ENCODE measurements around the gene IFIT3. TPM values are rescaled to one million over a fixed set of nuclear protein-coding genes. Genes with fewer than 3 reads are reported as not detected.
"Not testable (repeated sequence)": the region's sequence is repeated elsewhere in the genome, so short reads cannot be mapped to it uniquely, and the experiment has no call there.

IFIT3 gene
- total RNA-seq, 2 donors from 2014 or later, result 5.4 to 10.3 TPM

GRCh38 chr10:89346405-89347254 lies 18.8 kb downstream of the IFIT3 start:
- H3K4me1 Mint-ChIP-seq, result peaks cover 14% of the 10 kb centered on the region
- H3K36me3 Mint-ChIP-seq (ENCODE audit: low read depth), result no peaks in the 10 kb centered on the region
- no peak for DNase-seq
- no peak for ATAC-seq
- no peaks in the 10 kb centered on the region for H3K27me3 Mint-ChIP-seq
- H3K4me3 Mint-ChIP-seq, result no peak overlapping the region
- H3K9me3 ChIP-seq (ENCODE audit: control insufficient read depth, low read length, poor library complexity, severe bottlenecking), result no peaks in the 10 kb centered on the region
- no peak overlapping the region for H3K27ac Mint-ChIP-seq

DNA sequence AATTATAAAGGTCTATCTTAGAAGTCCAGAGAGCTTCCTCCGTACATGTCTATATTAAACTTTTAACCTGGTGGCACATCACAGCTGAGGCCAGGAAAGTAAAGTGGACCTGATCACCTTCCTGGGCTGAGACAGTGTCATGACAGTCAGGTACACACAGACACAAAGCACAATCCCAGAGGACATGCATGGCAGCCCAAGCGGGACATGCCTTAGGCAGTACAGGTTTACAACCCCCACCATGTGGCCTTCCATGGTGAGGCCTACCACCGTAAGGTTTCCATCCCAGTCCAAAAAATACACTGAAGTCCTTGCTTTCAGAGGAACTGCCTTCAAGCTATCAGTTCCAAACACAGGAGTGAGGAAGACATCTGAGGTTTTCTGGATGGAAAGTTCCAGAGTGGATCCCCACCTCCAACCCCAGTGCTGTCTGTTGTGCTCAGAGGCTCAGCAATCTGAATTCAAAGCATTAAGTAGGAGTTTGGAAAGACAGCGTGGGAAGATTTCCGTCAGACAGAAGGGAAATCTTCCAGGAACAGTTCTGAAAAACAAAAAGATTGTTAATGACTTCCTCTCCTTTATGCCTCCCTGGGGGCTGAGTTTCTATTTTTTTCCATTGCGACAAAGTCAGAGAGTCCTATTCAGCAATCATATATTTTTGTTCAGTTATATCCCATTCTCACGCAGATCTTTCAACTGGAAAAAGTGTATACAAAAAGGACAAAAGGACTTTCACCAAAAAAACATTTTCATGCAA lies 20.1 kb downstream of the IFIT3 start:
- Mint-ChIP-seq H3K27ac (no peak overlapping the region), H3K36me3 (ENCODE audit: low read depth) (no peaks in the 10 kb centered on the region), H3K27me3 (peaks cover 5% of the 10 kb centered on the region), H3K4me1 (peaks cover 17% of the 10 kb centered on the region), H3K4me3 (no peak overlapping the region)
- no peak for ATAC-seq
- DNase-seq, result no peak
- H3K9me3 ChIP-seq (ENCODE audit: control insufficient read depth, low read length, poor library complexity, severe bottlenecking), result no peaks in the 10 kb centered on the region

GRCh38 chr10:89348481-89348880 lies 20.7 kb downstream of the IFIT3 start:
- DNase-seq, result no peak
- Mint-ChIP-seq H3K4me1 (peaks cover 17% of the 10 kb centered on the region), H3K4me3 (no peak overlapping the region), H3K27ac (no peak overlapping the region), H3K36me3 (ENCODE audit: low read depth) (no peaks in the 10 kb centered on the region), H3K27me3 (peaks cover 5% of the 10 kb centered on the region)
- H3K9me3 ChIP-seq (ENCODE audit: control insufficient read depth, low read length, poor library complexity, severe bottlenecking), result no peaks in the 10 kb centered on the region
- ATAC-seq, result no peak

- H3K27me3 Mint-ChIP-seq, result peaks cover 5% of the 10 kb centered on the region
- H3K36me3 Mint-ChIP-seq (ENCODE audit: low read depth), result peaks cover 2% of the 10 kb centered on the region
- H3K4me1 Mint-ChIP-seq, result peaks cover 17% of the 10 kb centered on the region
- no peak overlapping the region for H3K4me3 Mint-ChIP-seq
- no peaks in the 10 kb centered on the region for H3K9me3 ChIP-seq (ENCODE audit: control insufficient read depth, low read length, poor library complexity, severe bottlenecking)
- no peak overlapping the region for H3K27ac Mint-ChIP-seq
- ATAC-seq, result no peak
- DNase-seq, result no peak
Measured at GRCh38 chr10:89348975-89349374, 21.2 kb downstream of the IFIT3 start.

DNA sequence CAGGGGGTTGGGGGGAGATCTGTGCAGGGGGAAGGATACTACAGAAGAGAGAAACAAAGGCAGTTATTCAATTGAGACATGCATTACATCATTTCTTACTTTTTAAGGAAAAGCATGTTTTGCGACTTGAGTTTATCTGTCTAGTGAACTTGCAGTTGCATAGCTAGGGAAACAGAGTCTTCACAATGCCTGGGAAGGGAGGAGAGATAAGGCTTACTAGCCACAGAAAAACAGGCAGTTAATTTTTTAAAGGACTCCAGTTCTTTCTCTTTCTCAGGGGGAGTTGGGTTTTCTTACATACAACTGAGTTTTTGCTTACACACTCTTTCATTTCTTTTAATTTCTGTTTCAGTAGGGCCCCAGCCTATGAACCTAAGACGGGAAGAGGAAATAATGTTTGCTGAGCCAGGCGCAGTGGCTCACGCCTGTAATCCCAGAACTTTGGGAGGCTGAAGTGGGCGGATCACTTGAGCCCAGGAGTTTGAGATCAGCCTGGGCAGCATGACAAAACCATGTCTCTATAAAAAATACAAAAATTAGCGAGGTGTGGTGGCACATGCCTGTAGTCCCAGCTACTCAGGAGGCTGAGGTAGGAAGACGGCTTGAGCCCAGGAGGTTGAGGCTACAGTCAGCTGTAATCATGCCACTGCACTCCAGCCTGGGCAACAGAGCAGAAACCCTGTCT lies 23.0 kb downstream of the IFIT3 start:
- not testable (repeated sequence) for ATAC-seq; DNase-seq; H3K4me3 Mint-ChIP-seq; H3K9me3 ChIP-seq (ENCODE audit: control insufficient read depth, low read length, poor library complexity, severe bottlenecking); H3K36me3 Mint-ChIP-seq (ENCODE audit: low read depth); H3K27me3 Mint-ChIP-seq
- peak overlapping the region; percentile 67 for H3K27ac Mint-ChIP-seq
- peaks cover 17% of the 10 kb centered on the region for H3K4me1 Mint-ChIP-seq

GRCh38 chr10:89351412-89351779 lies 23.6 kb downstream of the IFIT3 start:
- H3K27me3 Mint-ChIP-seq, result peaks cover 9% of the 10 kb centered on the region
- H3K9me3 ChIP-seq (ENCODE audit: control insufficient read depth, low read length, poor library complexity, severe bottlenecking), result no peaks in the 10 kb centered on the region
- DNase-seq, result no peak
- peaks cover 17% of the 10 kb centered on the region for H3K4me1 Mint-ChIP-seq
- peak; percentile 41 for ATAC-seq
- peaks cover 5% of the 10 kb centered on the region for H3K36me3 Mint-ChIP-seq (ENCODE audit: low read depth)
- no peak overlapping the region for H3K4me3 Mint-ChIP-seq
- H3K27ac Mint-ChIP-seq, result peak overlapping the region; percentile 67

GRCh38 chr10:89351780-89352597 lies 24.2 kb downstream of the IFIT3 start:
- Mint-ChIP-seq H3K4me1 (peaks cover 17% of the 10 kb centered on the region), H3K4me3 (no peak overlapping the region), H3K36me3 (ENCODE audit: low read depth) (peaks cover 5% of the 10 kb centered on the region), H3K27ac (no peak overlapping the region), H3K27me3 (peaks cover 9% of the 10 kb centered on the region)
- DNase-seq (no peak), ATAC-seq (no peak)
- H3K9me3 ChIP-seq (ENCODE audit: control insufficient read depth, low read length, poor library complexity, severe bottlenecking), result no peaks in the 10 kb centered on the region

GRCh38 chr10:89352802-89353201 lies 25.0 kb downstream of the IFIT3 start:
- Mint-ChIP-seq H3K4me3 (no peak overlapping the region), H3K36me3 (ENCODE audit: low read depth) (peaks cover 5% of the 10 kb centered on the region), H3K27me3 (peaks cover 9% of the 10 kb centered on the region), H3K4me1 (peaks cover 19% of the 10 kb centered on the region), H3K27ac (no peak overlapping the region)
- DNase-seq (no peak), ATAC-seq (no peak)
- H3K9me3 ChIP-seq (ENCODE audit: control insufficient read depth, low read length, poor library complexity, severe bottlenecking), result no peaks in the 10 kb centered on the region

- ATAC-seq (no peak), DNase-seq (no peak)
- H3K36me3 Mint-ChIP-seq (ENCODE audit: low read depth), result peaks cover 7% of the 10 kb centered on the region
- H3K27me3 Mint-ChIP-seq, result peaks cover 15% of the 10 kb centered on the region
- H3K27ac Mint-ChIP-seq, result no peak overlapping the region
- H3K4me1 Mint-ChIP-seq, result peaks cover 12% of the 10 kb centered on the region
- H3K4me3 Mint-ChIP-seq, result no peak overlapping the region
- no peaks in the 10 kb centered on the region for H3K9me3 ChIP-seq (ENCODE audit: control insufficient read depth, low read length, poor library complexity, severe bottlenecking)
Measured at GRCh38 chr10:89355394-89355931, 27.7 kb downstream of the IFIT3 start.

DNA sequence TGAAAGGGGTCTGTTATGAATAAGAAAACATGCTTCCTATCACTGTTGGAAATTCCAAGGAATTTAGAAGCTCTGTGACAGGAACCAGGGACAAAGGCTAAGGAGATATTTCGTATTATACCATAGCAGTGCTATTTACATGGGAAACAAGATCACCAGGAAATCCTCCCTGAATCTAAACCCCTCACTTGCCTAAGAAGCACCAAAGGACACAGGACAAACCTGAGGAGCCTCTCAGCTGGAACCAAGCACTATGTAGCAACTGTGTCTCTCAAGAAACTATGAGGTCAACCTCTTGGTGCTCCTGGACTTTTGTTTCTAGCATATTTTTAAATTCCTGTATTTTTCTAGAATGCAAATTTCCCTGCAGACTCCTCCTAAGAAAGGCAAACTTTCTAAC lies 29.3 kb downstream of the IFIT3 start:
- peaks cover 7% of the 10 kb centered on the region for H3K36me3 Mint-ChIP-seq (ENCODE audit: low read depth)
- H3K27me3 Mint-ChIP-seq, result peaks cover 20% of the 10 kb centered on the region
- ATAC-seq, result no peak
- H3K27ac Mint-ChIP-seq, result no peak overlapping the region
- no peaks in the 10 kb centered on the region for H3K9me3 ChIP-seq (ENCODE audit: control insufficient read depth, low read length, poor library complexity, severe bottlenecking)
- no peak overlapping the region for H3K4me3 Mint-ChIP-seq
- no peak for DNase-seq
- peaks cover 4% of the 10 kb centered on the region for H3K4me1 Mint-ChIP-seq

DNA sequence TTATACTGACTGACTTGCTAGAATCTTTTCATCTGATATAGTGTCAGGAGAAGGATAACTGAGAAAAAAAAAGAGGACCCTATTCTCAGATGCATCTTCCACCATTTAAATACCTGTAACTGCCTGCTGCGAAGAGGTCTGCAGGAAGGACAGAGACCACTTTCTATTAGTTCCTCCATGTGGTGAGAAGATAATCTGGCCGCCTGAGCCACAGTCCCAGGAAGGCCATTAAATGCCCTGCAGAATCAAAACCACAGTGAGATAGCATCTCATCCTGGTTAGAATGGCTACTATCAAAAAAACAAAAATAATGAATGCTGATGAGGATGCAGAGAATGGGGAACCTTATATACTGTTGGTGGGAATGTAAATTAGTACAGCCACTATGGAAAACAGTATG lies 30.2 kb downstream of the IFIT3 start:
- DNase-seq (no peak), ATAC-seq (no peak)
- H3K4me3 Mint-ChIP-seq, result no peak overlapping the region
- peaks cover 2% of the 10 kb centered on the region for H3K4me1 Mint-ChIP-seq
- no peak overlapping the region for H3K27ac Mint-ChIP-seq
- H3K36me3 Mint-ChIP-seq (ENCODE audit: low read depth), result peaks cover 7% of the 10 kb centered on the region
- peaks cover 16% of the 10 kb centered on the region for H3K27me3 Mint-ChIP-seq
- H3K9me3 ChIP-seq (ENCODE audit: control insufficient read depth, low read length, poor library complexity, severe bottlenecking), result no peaks in the 10 kb centered on the region

DNA sequence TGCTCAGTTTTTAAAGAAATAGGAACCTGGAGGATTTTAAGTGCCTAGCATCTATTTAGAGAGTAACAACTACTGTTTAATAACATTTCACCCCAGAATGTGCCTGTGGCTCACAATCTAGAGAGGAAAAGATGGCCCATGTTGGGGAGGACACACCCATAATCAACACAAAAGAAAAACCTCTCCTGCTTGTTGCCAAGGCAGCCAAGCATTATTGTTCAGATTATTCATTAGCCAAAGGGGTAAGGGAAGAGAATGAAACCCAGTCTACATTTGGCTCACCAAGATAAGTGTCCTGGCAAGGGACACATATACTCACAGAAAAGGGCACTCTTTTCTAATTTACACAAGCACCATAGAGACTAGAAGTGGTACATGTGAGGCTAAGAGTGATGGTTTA lies 32.4 kb downstream of the IFIT3 start:
- H3K4me3 Mint-ChIP-seq, result no peak overlapping the region
- no peak for ATAC-seq
- no peak for DNase-seq
- no peaks in the 10 kb centered on the region for H3K9me3 ChIP-seq (ENCODE audit: control insufficient read depth, low read length, poor library complexity, severe bottlenecking)
- H3K27ac Mint-ChIP-seq, result no peak overlapping the region
- peaks cover 2% of the 10 kb centered on the region for H3K36me3 Mint-ChIP-seq (ENCODE audit: low read depth)
- peaks cover 16% of the 10 kb centered on the region for H3K27me3 Mint-ChIP-seq
- peaks cover 11% of the 10 kb centered on the region for H3K4me1 Mint-ChIP-seq
